Endodermal cell (in vitro differentiated cells): ENCODE measurements around the gene FNDC5. TPM values are rescaled to one million over a fixed set of nuclear protein-coding genes. Genes with fewer than 3 reads are reported as not detected.

Source experiments
- DNase-seq: peaks from one replicate; pipeline ENCODE4 v3.0.0-alpha.2; 2017
- H3K27ac ChIP-seq: 2 replicates; pipeline ENCODE4 v1.5.1; 2013; ENCODE audit warnings: mild to moderate bottlenecking, low read depth, low read length, moderate library complexity
- H3K27me3 ChIP-seq: 2 replicates; pipeline ENCODE4 v1.6.1; 2013; ENCODE audit warnings: mild to moderate bottlenecking, low read length, moderate library complexity; ENCODE audit not compliant: insufficient read depth, control insufficient read depth, poor library complexity, severe bottlenecking
- H3K36me3 ChIP-seq: 2 replicates; pipeline ENCODE4 v1.7.0; 2013; ENCODE audit warnings: mild to moderate bottlenecking, low read length, moderate library complexity; ENCODE audit not compliant: control insufficient read depth, insufficient read depth
- H3K4me1 ChIP-seq: one replicate; pipeline ENCODE4 v1.7.0; 2013; ENCODE audit warnings: low read length; ENCODE audit not compliant: control insufficient read depth, insufficient read depth
- H3K4me3 ChIP-seq: 2 replicates; pipeline ENCODE4 v1.5.1; 2013; ENCODE audit warnings: mild to moderate bottlenecking, low read length, moderate library complexity
- H3K9ac ChIP-seq: 2 replicates; pipeline ENCODE4 v1.6.1; 2013; ENCODE audit warnings: mild to moderate bottlenecking, low read length, moderate library complexity; ENCODE audit not compliant: poor library complexity, severe bottlenecking; ENCODE audit errors: extremely low read depth
- H3K9me3 ChIP-seq: 2 replicates; pipeline ENCODE4 v1.6.1; 2013; ENCODE audit warnings: mild to moderate bottlenecking, low read length, moderate library complexity; ENCODE audit not compliant: control insufficient read depth
- H3K27ac Mint-ChIP-seq: 2 replicates; pipeline ENCODE4 v1.8.0; 2020; ENCODE audit warnings: mixed read lengths
- H3K27me3 Mint-ChIP-seq: 2 replicates; pipeline ENCODE4 v1.8.0; 2021; ENCODE audit warnings: mild to moderate bottlenecking, mixed read lengths; ENCODE audit not compliant: insufficient read depth
- H3K36me3 Mint-ChIP-seq: 2 replicates; pipeline ENCODE4 v1.8.0; 2020; ENCODE audit warnings: low read depth, mixed read lengths
- H3K4me1 Mint-ChIP-seq: 2 replicates; pipeline ENCODE4 v1.8.0; 2020; ENCODE audit warnings: mixed read lengths
- H3K4me3 Mint-ChIP-seq: 2 replicates; pipeline ENCODE4 v1.8.0; 2020; ENCODE audit warnings: mild to moderate bottlenecking, moderate library complexity, mixed read lengths
- H3K9me3 Mint-ChIP-seq: 2 replicates; pipeline ENCODE4 v1.8.0; 2020; ENCODE audit warnings: mild to moderate bottlenecking, mixed read lengths
- WGBS, 2 experiments: methylation state at CpG; one replicate each; pipeline versions ENCODE4 v1.1.5 to v1.1.7; 2013; ENCODE audit warnings: missing lambda C conversion rate in 2 of 2, mixed read lengths in 1 of 2; ENCODE audit not compliant: insufficient coverage in 1 of 2, insufficient read length in 1 of 2; 5-methylcytosine and 5-hydroxymethylcytosine counted together
- total RNA-seq, 2 donors: library from RNA; stranded (reverse); fragmentation: NEBNext Ultra II Directional in 1 of 2; extraction: Animal tissue kit (Norgen Biotek cat#: 25700) in 1 of 2; gene quantifications; 2 replicates in 1 of 2; 3 replicates in 1 of 2; pipeline ENCODE4 v1.2.1, GENCODE V29; 2021
- TF ChIP-seq, protein P1 (sequence below): fragments of 200-600 bp; sonication (generic); conservative IDR thresholded peaks from 2 replicates; pipeline ENCODE4 v1.5.0; 2021; ENCODE audit warnings: antibody characterized with exemption, mild to moderate bottlenecking

FNDC5 gene
- total RNA-seq, 2 donors from 2014 or later: 6.0 to 7.2 TPM

GRCh38 chr1:32867151-32867550 lies 3.6 kb downstream of the FNDC5 start:
- no peak overlapping the region for H3K27ac ChIP-seq
- peaks cover 7% of the 10 kb centered on the region for H3K36me3 ChIP-seq
- no peak for DNase-seq
- no peaks in the 10 kb centered on the region for H3K9me3 ChIP-seq
- TF ChIP-seq, protein P1, sequence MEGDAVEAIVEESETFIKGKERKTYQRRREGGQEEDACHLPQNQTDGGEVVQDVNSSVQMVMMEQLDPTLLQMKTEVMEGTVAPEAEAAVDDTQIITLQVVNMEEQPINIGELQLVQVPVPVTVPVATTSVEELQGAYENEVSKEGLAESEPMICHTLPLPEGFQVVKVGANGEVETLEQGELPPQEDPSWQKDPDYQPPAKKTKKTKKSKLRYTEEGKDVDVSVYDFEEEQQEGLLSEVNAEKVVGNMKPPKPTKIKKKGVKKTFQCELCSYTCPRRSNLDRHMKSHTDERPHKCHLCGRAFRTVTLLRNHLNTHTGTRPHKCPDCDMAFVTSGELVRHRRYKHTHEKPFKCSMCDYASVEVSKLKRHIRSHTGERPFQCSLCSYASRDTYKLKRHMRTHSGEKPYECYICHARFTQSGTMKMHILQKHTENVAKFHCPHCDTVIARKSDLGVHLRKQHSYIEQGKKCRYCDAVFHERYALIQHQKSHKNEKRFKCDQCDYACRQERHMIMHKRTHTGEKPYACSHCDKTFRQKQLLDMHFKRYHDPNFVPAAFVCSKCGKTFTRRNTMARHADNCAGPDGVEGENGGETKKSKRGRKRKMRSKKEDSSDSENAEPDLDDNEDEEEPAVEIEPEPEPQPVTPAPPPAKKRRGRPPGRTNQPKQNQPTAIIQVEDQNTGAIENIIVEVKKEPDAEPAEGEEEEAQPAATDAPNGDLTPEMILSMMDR: no peak
- H3K9ac ChIP-seq: no peak overlapping the region
- Mint-ChIP-seq H3K27ac (no peak overlapping the region), H3K4me1 (peaks cover 21% of the 10 kb centered on the region), H3K27me3 (peaks cover 40% of the 10 kb centered on the region), H3K36me3 (peaks cover 14% of the 10 kb centered on the region), H3K4me3 (no peak overlapping the region), H3K9me3 (no peaks in the 10 kb centered on the region)
- H3K4me1 ChIP-seq: peaks cover 6% of the 10 kb centered on the region
- H3K4me3 ChIP-seq: no peak overlapping the region
- WGBS, 2 experiments: 94% methylated on average over 3 to 5 of the region's 5 CpGs
- peaks cover 30% of the 10 kb centered on the region for H3K27me3 ChIP-seq

DNA sequence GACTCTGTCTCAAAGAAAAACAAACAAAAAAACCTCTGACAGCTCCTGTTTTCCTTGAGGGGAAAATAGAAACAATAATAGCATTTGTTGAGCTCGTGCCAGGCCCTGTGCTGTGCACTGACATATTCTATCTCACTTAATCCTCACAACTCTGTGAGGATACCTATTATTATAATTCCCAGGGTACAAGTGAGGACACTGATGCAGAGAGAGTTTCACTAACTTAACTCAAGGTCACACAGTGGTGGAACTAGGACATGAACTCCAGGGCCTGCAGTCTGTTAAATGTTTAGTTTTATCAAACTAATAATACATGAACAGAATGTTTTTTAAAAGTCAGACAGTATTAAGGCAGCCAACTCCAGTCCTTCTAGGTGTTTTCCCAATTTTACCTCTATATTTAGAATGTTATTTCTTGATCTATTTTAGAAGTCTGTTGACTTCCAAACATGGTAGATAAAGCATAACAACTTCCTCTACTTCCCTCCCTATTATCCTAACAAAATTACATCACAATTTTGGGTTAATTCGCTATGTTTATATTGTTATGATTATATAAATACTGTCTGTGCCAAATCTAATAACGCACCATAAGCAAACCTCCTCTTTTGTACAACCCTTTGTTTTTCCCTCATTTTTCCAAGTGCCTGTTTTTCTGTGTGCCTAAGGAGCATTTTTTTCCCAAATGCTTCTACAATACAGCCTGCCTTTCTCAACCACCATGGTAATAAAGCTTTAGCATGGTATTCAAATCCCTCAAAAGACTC lies 4.9 kb downstream of the FNDC5 start:
- 80 to 90% methylated on average over 1 to 2 of the region's 3 CpGs for WGBS, 2 experiments
- no peak overlapping the region for H3K27ac Mint-ChIP-seq
- no peaks in the 10 kb centered on the region for H3K9me3 Mint-ChIP-seq
- Histone ChIP-seq H3K27me3 (peaks cover 16% of the 10 kb centered on the region), H3K27ac (no peak overlapping the region), H3K36me3 (peaks cover 19% of the 10 kb centered on the region), H3K9me3 (no peaks in the 10 kb centered on the region), H3K9ac (no peak overlapping the region), H3K4me1 (no peaks in the 10 kb centered on the region), H3K4me3 (no peak overlapping the region)
- TF ChIP-seq, protein P1: no peak
- H3K4me3 Mint-ChIP-seq: no peak overlapping the region
- H3K4me1 Mint-ChIP-seq: peaks cover 12% of the 10 kb centered on the region
- peaks cover 28% of the 10 kb centered on the region for H3K27me3 Mint-ChIP-seq
- DNase-seq: no peak
- peaks cover 14% of the 10 kb centered on the region for H3K36me3 Mint-ChIP-seq

DNA sequence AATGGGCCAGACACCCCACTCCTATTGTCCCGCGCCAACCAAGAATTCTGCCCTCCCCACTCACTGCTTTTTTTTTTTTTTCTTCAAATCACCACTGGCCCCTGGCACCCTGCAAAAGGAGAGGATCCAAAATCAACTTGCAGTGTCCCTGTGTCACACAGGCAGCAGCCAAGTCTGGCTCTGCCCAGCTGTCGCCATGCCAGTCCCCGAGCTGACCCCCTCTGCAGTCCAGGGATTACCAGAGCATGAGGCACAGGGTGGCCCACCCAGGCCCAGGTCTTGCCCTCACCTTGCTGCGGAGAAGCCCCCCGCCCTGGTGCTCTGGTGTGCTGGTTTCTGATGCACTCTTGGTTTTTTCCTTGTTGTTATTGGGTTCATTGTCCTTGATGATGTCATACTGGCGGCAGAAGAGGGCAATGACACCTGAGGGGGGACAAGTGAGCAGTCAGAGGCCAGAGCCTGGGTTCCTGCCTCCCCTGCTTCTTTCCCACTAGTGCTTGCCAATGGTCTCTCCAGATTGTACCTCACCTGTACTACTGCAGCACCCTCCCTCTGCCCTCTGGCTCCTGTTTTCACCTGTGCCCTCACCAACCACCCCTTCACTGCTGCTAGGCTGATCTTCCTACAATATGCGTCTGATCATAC lies 6.2 kb downstream of the FNDC5 start:
- Histone ChIP-seq H3K36me3 (peaks cover 19% of the 10 kb centered on the region), H3K27me3 (peaks cover 7% of the 10 kb centered on the region), H3K9ac (no peak overlapping the region), H3K27ac (peak overlapping the region; percentile 76), H3K4me1 (no peaks in the 10 kb centered on the region), H3K4me3 (no peak overlapping the region), H3K9me3 (no peaks in the 10 kb centered on the region)
- Mint-ChIP-seq H3K4me3 (no peak overlapping the region), H3K27ac (no peak overlapping the region), H3K4me1 (peaks cover 5% of the 10 kb centered on the region), H3K9me3 (no peaks in the 10 kb centered on the region), H3K27me3 (peaks cover 19% of the 10 kb centered on the region), H3K36me3 (peaks cover 16% of the 10 kb centered on the region)
- TF ChIP-seq, protein P1: no peak
- WGBS, 2 experiments: 96 to 100% methylated on average over 3 to 8 of the region's 8 CpGs
- DNase-seq: no peak
